Coronary artery (tissue), 2 donors: ENCODE results near the gene CDH4.

Experiments
- DNase-seq: peaks from one replicate; pipeline ENCODE4 v3.0.0-alpha.2; 2017; ENCODE audit warnings: low spot score
- H3K27ac ChIP-seq, 2 donors: fragments of 200-600 bp; sonication (generic); one replicate each; pipeline ENCODE4 v1.5.1; 2016 to 2019
- H3K4me3 ChIP-seq: fragments of 200-600 bp; sonication (generic); 2 replicates; pipeline ENCODE4 v1.5.1; 2016; ENCODE audit warnings: mild to moderate bottlenecking, moderate library complexity
- TF ChIP-seq, protein P1 (sequence below): fragments of 200-600 bp; sonication (generic); IDR thresholded peaks from one replicate; pipeline ENCODE4 v1.5.1; 2019; ENCODE audit warnings: antibody characterized with exemption

The CDH4 gene

DNA sequence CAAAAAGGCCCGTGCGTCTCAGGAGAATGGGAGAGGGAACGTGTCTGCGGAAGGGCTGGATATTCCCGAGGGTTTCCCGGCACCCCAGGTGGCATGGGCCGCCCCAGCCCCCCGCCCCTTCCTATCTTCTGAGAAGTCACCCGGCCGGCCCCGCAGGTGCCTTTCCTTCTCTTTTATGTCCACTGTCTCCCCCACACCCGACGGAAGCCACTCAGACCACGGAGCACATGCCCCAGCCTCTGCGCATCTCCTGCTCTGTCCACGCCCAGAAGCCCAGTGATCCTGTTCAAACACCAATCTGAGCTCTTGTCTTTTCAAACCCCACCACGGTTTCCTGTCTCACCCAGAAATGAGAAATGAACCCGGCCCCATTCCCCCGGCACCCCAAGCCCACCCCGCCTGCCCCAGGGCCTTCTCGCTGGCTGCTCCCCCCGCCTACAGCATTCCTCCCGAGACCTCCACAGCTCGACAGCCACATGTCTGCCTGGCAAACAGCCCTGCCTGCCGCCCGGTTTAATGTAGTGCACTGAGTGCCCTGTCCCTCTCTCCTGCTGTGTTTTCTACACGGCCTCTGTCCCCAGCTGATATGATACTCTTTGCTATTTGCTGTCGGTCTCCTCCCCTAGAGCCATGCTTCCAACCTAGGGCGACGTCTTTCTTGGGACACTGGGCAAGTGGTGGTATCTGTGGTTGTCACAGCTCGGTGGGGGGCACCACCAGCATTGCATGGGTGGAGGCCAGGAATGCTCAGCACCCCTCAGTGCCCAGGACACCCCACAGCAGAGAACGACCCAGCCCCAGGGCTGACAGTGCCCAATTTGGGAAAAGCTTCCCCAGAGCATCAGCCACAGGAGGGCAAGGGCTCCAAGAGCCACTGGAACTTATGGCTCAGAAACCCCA is 630.9 kb downstream of the CDH4 start:
- TF ChIP-seq, protein P1, sequence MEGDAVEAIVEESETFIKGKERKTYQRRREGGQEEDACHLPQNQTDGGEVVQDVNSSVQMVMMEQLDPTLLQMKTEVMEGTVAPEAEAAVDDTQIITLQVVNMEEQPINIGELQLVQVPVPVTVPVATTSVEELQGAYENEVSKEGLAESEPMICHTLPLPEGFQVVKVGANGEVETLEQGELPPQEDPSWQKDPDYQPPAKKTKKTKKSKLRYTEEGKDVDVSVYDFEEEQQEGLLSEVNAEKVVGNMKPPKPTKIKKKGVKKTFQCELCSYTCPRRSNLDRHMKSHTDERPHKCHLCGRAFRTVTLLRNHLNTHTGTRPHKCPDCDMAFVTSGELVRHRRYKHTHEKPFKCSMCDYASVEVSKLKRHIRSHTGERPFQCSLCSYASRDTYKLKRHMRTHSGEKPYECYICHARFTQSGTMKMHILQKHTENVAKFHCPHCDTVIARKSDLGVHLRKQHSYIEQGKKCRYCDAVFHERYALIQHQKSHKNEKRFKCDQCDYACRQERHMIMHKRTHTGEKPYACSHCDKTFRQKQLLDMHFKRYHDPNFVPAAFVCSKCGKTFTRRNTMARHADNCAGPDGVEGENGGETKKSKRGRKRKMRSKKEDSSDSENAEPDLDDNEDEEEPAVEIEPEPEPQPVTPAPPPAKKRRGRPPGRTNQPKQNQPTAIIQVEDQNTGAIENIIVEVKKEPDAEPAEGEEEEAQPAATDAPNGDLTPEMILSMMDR, result no peak
- H3K27ac ChIP-seq, result no peak overlapping the region

DNA sequence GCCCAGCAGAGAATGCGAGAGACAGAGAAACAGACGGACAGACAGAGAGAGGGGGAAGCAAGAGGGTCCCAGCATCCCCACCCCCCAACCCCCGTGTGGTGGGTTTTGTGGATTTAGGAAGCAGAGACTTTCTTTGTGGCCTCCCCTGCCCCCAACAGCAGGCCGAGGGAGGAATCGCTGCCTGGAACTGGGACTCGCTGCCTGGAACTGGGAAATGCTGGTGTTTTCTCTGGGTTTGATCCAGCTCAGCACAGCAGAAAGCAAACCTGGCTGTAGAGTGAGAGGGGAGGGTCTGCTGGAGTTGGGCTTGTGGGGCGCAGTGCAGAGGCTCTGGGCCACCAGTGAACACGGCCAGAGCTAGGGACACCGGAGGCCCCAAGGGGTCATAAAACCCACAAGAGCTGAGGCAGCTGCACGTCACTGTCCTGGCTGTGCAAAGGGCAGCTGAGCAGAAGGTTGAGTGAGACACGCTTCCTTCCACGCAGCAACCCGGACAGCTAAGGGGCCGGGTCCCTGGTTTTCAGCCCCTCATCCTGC is 631.9 kb downstream of the CDH4 start:
- Histone ChIP-seq H3K4me3 (no peak overlapping the region), H3K27ac (no peak overlapping the region)
- DNase-seq, result no peak
- TF ChIP-seq, protein P1, result no peak

More for the DNA sequence above, 630.9 kb downstream of the CDH4 start:
- no peak for DNase-seq
- no peak overlapping the region for H3K4me3 ChIP-seq

DNA sequence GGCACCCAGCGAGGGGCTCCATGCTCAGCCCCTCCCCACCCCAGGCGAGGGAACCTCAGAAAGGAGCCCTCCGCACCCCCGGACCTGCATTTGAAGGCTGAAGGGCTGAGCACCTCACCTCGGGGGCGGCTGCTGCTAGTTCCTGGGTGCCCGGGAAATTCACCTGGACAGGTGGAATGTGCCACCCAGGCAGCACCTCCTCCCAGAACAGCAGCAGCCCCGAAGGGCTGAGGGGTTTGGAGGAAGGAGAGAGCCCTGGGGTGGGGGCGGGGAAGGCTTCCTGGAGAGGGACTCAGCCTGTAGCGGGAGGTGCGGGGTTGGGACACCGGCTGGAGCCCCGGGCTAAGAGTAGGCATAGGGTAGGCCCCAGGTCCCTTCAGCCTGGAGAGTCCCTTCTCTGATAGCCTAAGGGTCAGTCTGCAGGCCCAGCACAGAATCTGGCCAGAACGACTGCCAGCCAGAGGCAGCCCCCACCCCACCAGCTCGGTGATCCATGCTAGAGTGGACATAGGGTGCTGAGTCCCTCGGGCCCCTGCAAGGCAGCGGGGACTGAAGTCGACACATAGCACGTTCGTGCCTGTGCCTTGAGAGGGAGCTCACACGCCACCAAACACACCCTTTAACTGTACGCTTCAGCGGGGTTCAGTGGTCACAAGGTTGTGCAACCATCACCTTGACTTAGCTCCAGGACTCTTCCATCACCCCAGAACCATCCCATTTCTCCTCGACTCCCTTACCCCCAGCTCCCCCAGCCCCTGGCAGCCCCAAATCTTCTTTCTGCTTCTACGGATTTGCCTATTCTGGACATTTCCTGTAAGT is 632.7 kb downstream of the CDH4 start:
- TF ChIP-seq, protein P1, result no peak
- DNase-seq, result no peak

DNA sequence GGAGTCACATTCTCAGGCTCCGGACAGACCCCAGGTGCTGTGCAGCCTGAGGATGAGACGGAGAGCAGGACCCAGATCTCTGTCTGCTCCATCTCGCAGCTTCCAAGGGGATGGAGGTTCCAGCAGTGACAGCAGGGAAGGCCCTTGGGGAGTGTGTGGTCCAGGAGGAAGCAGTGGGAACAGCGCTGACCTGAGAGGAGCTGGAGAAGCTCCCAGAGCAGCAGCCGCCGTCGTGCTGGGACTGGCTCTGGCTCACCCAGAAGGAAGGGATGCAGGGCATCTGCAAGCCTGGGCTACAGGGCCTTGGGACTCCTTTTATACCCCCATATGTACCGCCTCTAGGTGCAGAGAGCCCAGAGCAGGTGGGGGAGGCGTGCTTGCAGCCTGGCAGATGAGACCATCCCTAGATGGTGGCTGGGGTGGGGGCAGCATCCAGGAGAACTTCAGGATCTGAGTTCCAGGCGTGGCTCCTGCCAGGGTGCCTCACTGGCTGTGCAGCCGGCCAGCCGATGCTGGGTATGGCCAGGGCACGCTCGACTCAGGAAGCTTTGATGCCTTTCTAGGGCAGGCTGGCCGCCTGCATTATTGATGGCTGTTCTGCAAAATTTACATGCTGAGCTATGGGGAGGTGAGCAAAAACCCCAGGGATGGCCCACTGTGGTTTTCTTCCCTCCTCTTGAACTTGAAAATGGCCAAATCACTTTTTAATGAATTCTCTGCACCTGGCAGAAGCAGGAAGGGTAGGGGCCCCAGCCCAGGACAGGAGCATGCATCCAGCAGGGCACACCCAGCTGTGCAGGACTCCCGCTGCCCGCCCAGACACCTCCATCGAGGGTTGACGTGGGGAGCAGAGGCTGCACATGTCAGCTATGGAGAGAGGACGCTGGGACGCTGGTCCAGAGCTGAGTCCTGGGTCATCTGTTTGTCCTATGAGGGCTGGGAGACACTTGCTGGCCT is 634.0 kb downstream of the CDH4 start:
- H3K4me3 ChIP-seq, result no peak overlapping the region
- no peak for DNase-seq
- TF ChIP-seq, protein P1, result no peak
- H3K27ac ChIP-seq, result no peak overlapping the region

More for the DNA sequence above, 632.7 kb downstream of the CDH4 start:
- Histone ChIP-seq H3K27ac (no peak overlapping the region), H3K4me3 (no peak overlapping the region)

DNA sequence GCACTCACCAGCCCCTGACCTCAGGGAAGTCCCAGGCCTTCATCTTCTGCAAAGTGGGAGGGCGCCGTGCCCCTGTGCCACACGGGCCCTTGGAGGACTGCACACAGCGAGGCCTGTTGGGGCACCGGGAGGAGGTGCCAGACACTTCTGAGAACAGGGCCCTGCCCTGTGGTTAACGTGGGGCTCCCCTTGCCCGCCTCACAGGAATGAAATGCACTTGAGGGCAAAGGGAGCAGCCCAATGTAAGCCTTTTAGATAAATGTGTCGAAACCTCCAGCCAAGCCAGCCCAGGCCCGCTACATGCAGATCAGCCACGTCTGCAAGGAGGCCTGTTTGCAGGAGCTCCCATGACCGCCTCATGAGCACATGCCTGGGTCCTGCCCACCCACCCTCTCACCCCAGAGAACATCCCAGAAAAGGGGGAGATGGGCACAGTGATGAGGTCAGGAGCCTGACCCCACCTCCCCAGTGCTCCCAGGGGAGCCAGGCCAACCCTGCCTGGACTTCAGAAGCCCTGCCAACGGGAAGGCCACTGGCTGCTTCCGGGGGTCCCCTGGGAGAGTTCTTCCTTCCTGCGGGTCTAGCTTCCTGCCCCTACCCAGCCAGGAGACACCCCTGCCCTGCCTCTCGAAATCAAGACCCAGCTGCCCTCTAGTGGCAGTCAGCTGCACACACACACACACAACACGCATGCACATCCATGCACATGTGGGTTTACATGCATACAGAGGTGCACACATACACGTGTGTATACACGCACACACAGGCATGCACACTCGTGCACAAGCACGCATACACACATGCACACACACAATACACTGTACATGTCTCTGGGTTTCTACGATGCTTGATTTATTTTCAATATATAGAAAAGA is 634.9 kb downstream of the CDH4 start:
- TF ChIP-seq, protein P1, result no peak
- no peak for DNase-seq
- no peak overlapping the region for H3K4me3 ChIP-seq
- no peak overlapping the region for H3K27ac ChIP-seq
